Ectodermal cell (in vitro differentiated cells): ENCODE measurements around the gene CRISP1.
"Not testable (repeated sequence)": the region's sequence is repeated elsewhere in the genome, so short reads cannot be mapped to it uniquely, and the experiment has no call there.

Experiments
- H3K27ac ChIP-seq: 2 replicates; pipeline ENCODE4 v1.7.0; 2013; ENCODE audit warnings: mild to moderate bottlenecking, low read depth, low read length; ENCODE audit not compliant: insufficient read depth, poor library complexity, severe bottlenecking
- H3K27me3 ChIP-seq: 2 replicates; pipeline ENCODE4 v1.7.0; 2013; ENCODE audit warnings: mild to moderate bottlenecking, low read length; ENCODE audit not compliant: insufficient read depth, control insufficient read depth, poor library complexity, severe bottlenecking
- H3K36me3 ChIP-seq: one replicate; pipeline ENCODE4 v1.7.0; 2013; ENCODE audit warnings: low read length; ENCODE audit not compliant: control insufficient read depth, insufficient read depth
- H3K4me1 ChIP-seq: one replicate; pipeline ENCODE4 v1.7.0; 2013; ENCODE audit warnings: low read length; ENCODE audit not compliant: control insufficient read depth, insufficient read depth
- H3K4me3 ChIP-seq: 2 replicates; pipeline ENCODE4 v1.7.0; 2013; ENCODE audit warnings: low read depth, low read length, control low read depth; ENCODE audit not compliant: insufficient read depth
- H3K9me3 ChIP-seq: 2 replicates; pipeline ENCODE4 v1.7.0; 2013; ENCODE audit warnings: mild to moderate bottlenecking, low read length, moderate library complexity; ENCODE audit not compliant: control insufficient read depth
- WGBS, 2 experiments: methylation state at CpG; one replicate each; pipeline ENCODE4 v1.1.7; 2013; ENCODE audit warnings: missing lambda C conversion rate in 2 of 2; 5-methylcytosine and 5-hydroxymethylcytosine counted together

Gene CRISP1

DNA sequence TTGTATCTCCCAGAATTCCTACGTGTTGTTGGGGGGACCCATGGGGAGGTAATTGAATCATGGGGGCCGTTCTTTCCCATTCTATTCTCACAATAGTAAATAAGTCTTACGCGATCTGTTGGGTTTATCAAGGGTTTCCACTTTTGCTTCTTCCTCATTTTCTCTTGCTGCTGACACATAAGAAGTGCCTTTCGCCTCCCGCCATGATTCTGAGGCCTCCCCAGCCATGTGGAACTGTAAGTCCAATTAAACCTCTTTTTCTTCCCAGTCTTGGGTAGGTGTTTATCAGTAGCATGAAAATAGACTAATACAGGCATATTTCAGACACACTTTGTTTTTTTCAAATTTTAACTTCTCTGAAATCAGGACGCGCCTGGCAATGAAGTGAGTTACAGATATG, 64.8 kb downstream of the CRISP1 start:
- Histone ChIP-seq H3K4me1 (no peaks in the 10 kb centered on the region), H3K4me3 (no peak overlapping the region), H3K27me3 (no peaks in the 10 kb centered on the region), H3K36me3 (no peaks in the 10 kb centered on the region), H3K9me3 (no peaks in the 10 kb centered on the region), H3K27ac (no peak overlapping the region)
- WGBS, 2 experiments = 89 to 98% methylated on average over 6 to 8 of the region's 8 CpGs

DNA sequence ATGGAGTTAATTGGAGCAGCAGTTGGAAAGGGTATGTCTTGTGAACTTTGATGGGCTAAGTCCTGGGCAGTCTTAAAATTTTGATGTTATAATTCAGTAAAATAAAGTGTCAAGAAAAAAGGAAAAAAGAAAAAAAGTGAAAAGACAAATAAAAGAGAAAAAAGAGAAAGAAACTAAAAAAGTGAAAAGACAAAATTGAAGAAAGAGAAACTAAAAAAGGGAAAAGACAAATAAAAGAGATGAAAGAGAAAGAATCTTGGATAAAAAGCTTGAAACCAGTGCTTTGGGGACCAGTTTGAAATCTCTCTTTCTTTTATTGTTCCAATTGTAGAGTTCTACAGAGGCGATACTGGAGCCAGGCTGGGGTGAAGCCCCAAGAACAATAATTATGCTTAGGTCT, 67.2 kb downstream of the CRISP1 start:
- Histone ChIP-seq H3K4me1 (no peaks in the 10 kb centered on the region), H3K36me3 (no peaks in the 10 kb centered on the region), H3K27ac (no peak overlapping the region), H3K9me3 (no peaks in the 10 kb centered on the region), H3K4me3 (no peak overlapping the region), H3K27me3 (no peaks in the 10 kb centered on the region)
- WGBS, 2 experiments = 89 to 100% methylated on average over 1 of the region's 1 CpG

- not testable (repeated sequence) for H3K27ac ChIP-seq, H3K4me3 ChIP-seq, H3K9me3 ChIP-seq, H3K36me3 ChIP-seq, H3K4me1 ChIP-seq, H3K27me3 ChIP-seq
- WGBS, 2 experiments = 38 to 40% methylated on average over 20 of the region's 21 CpGs
Measured at GRCh38 chr6:49796842-49797455, 69.4 kb downstream of the CRISP1 start.

GRCh38 chr6:49790341-49790740, 76.0 kb downstream of the CRISP1 start:
- H3K4me3 ChIP-seq = no peak overlapping the region
- H3K36me3 ChIP-seq = no peaks in the 10 kb centered on the region
- H3K9me3 ChIP-seq = no peaks in the 10 kb centered on the region
- WGBS, 2 experiments = 87 to 90% methylated on average over 2 of the region's 2 CpGs
- H3K4me1 ChIP-seq = no peaks in the 10 kb centered on the region
- H3K27me3 ChIP-seq = no peaks in the 10 kb centered on the region
- no peak overlapping the region for H3K27ac ChIP-seq

GRCh38 chr6:49787176-49787575, 79.2 kb downstream of the CRISP1 start, which contains the start of gene PGK2:
Gene PGK2, minus strand, starts transcription at chr6:49787285. Its CDS starts 98 bp downstream, at chr6:49787187.
- no peaks in the 10 kb centered on the region for H3K4me1 ChIP-seq
- WGBS, 2 experiments = 85 to 90% methylated on average over 8 of the region's 8 CpGs
- H3K27me3 ChIP-seq = no peaks in the 10 kb centered on the region
- H3K27ac ChIP-seq = no peak within 1 kb of the TSS
- no peaks in the 10 kb centered on the region for H3K9me3 ChIP-seq
- no peaks in the 10 kb centered on the region for H3K36me3 ChIP-seq
- H3K4me3 ChIP-seq = no peak within 1 kb of the TSS

- Histone ChIP-seq H3K4me1 (no peaks in the 10 kb centered on the region), H3K27ac (no peak overlapping the region), H3K9me3 (no peaks in the 10 kb centered on the region), H3K27me3 (no peaks in the 10 kb centered on the region), H3K36me3 (no peaks in the 10 kb centered on the region), H3K4me3 (no peak overlapping the region)
Measured at GRCh38 chr6:49784272-49784671, 82.1 kb downstream of the CRISP1 start.
